Stimulated activated CD4-positive, alpha-beta T cell treated with anti-CD3 and anti-CD28 coated beads, Interleukin-4, amount 100 ng/mL, for 1 hour (primary cell): Measurements from ENCODE around the gene RFPL3.
"Not testable (repeated sequence)": the region's sequence is repeated elsewhere in the genome, so short reads cannot be mapped to it uniquely, and the experiment has no call there.

ENCODE experiments used
- DNase-seq: peaks from one replicate; pipeline ENCODE4 v3.0.0-alpha.2; 2020

Gene RFPL3

GRCh38 chr22:32357567-32357966, at the start of gene RFPL3:
TSS of gene RFPL3 (plus strand) at chr22:32357867. CDS start at chr22:32358072, 205 bp downstream.
- not testable (repeated sequence) for DNase-seq

GRCh38 chr22:32308191-32308590, 49.5 kb upstream of the RFPL3 start:
- DNase-seq, result no peak

GRCh38 chr22:32308934-32309333, 48.7 kb upstream of the RFPL3 start:
- no peak for DNase-seq

- DNase-seq, result no peak
Observed at GRCh38 chr22:32309585-32310251, 47.9 kb upstream of the RFPL3 start.

GRCh38 chr22:32310777-32311176, 46.9 kb upstream of the RFPL3 start:
- DNase-seq, result no peak

- no peak for DNase-seq
Observed at GRCh38 chr22:32311551-32312071, 46.1 kb upstream of the RFPL3 start.

GRCh38 chr22:32312748-32313147, 44.9 kb upstream of the RFPL3 start:
- no peak for DNase-seq

GRCh38 chr22:32313532-32313931, 44.1 kb upstream of the RFPL3 start:
- no peak for DNase-seq

- DNase-seq, result no peak
Observed at GRCh38 chr22:32317524-32317923, 40.1 kb upstream of the RFPL3 start.

- DNase-seq, result no peak
Observed at GRCh38 chr22:32318361-32318760, 39.3 kb upstream of the RFPL3 start.

- no peak for DNase-seq
Observed at GRCh38 chr22:32319861-32320406, 37.7 kb upstream of the RFPL3 start.

- DNase-seq, result no peak
Observed at GRCh38 chr22:32322986-32323385, 34.7 kb upstream of the RFPL3 start.

GRCh38 chr22:32323513-32324164, 34.0 kb upstream of the RFPL3 start:
- DNase-seq, result no peak

GRCh38 chr22:32324505-32325415, 32.9 kb upstream of the RFPL3 start:
- DNase-seq, result no peak

- DNase-seq, result no peak
Observed at GRCh38 chr22:32325416-32325801, 32.3 kb upstream of the RFPL3 start.

GRCh38 chr22:32325811-32326237, 31.8 kb upstream of the RFPL3 start:
- no peak for DNase-seq

- no peak for DNase-seq
Observed at GRCh38 chr22:32326647-32327046, 31.0 kb upstream of the RFPL3 start.

GRCh38 chr22:32327066-32327465, 30.6 kb upstream of the RFPL3 start:
- no peak for DNase-seq

- no peak for DNase-seq
Observed at GRCh38 chr22:32327596-32328171, 30.0 kb upstream of the RFPL3 start.

- DNase-seq, result no peak
Observed at GRCh38 chr22:32328306-32329201, 29.1 kb upstream of the RFPL3 start.

- DNase-seq, result no peak
Observed at GRCh38 chr22:32329202-32329645, 28.4 kb upstream of the RFPL3 start.
